GM19468 (cell line): ENCODE measurements around the gene PNCK.
"Not testable (repeated sequence)": the region's sequence is repeated elsewhere in the genome, so short reads cannot be mapped to it uniquely, and the experiment has no call there.

ENCODE experiments used
- ATAC-seq: cut with Tn5 transposase; IDR thresholded peaks from one replicate; pipeline ENCODE4 v1.9.1; 2021; ENCODE audit warnings: mild to moderate bottlenecking, moderate library complexity, moderate number of reproducible peaks; ENCODE audit not compliant: unreplicated experiment; ENCODE audit errors: extremely low read depth

Gene PNCK

DNA sequence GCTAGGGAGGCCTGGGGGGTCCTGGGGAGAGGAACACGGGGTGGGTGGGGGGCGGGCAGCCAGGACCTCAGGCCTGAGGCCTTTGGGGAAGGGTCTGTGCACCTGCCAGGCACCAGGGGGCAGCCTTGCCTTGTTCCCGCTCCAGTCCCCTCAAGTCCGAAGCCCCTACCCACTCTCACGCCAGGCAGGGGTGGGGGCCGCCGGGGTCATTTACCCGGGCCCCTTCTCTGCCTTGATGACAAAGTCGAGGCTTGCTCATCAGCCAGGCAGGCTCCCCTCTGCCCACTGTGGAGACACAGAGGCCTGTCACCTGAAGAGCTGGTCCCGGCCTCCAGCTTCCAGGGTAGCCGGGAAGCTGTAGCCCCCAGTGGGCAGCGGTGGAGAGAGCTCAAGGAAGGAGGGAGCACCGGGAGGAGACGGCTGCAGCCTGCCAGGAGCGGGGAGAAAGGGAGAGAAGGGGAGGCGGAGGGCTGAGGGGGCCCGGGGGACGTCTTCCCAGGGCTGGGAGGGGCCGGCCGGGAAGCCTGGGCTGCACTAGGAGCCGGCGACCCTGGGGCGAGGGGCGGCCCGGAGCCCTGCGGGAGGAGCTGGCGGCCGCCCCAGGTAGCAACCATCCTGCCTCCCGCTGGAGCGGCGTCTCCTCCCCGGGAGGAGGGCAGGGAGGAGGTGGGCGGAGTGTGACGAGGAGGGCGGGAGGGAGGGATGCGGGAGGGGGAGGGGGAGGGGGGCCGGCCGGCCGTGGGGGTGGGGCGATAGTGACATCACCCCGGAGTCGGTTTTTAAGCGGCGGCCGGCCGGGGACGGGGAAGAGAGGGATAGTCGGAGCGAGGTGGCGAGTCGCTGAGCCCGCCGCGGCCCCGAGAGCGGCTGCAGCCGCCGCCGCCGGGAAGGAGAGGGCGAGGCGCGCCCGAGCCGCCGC is 13.8 kb upstream of the PNCK start, which contains the start of gene SLC6A8:
Gene SLC6A8 (plus strand): TSS at position 806 of the 919 bp plus-strand sequence. CDS start 649 bp downstream, outside the sequence.
- no peak for ATAC-seq

DNA sequence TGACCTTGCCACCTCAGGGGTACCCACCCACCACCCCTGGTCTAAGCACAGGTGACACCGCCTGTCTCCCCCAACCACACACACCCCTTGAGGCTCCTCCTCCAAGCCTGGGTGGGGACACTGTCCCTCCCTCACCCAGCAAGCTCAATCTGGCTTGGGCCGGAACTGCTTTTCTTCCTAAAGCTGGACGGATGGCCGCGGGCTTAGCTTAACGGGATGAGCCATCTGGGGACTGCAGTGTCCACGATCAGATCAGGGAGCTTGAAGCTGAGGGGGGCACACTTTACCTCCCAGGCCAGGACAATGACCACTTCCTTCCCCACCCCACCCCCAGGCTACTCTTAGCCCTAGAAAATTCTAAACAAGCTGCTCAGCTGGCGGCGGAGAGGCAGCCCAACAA is 13.1 kb upstream of the PNCK start:
- ATAC-seq = no peak

DNA sequence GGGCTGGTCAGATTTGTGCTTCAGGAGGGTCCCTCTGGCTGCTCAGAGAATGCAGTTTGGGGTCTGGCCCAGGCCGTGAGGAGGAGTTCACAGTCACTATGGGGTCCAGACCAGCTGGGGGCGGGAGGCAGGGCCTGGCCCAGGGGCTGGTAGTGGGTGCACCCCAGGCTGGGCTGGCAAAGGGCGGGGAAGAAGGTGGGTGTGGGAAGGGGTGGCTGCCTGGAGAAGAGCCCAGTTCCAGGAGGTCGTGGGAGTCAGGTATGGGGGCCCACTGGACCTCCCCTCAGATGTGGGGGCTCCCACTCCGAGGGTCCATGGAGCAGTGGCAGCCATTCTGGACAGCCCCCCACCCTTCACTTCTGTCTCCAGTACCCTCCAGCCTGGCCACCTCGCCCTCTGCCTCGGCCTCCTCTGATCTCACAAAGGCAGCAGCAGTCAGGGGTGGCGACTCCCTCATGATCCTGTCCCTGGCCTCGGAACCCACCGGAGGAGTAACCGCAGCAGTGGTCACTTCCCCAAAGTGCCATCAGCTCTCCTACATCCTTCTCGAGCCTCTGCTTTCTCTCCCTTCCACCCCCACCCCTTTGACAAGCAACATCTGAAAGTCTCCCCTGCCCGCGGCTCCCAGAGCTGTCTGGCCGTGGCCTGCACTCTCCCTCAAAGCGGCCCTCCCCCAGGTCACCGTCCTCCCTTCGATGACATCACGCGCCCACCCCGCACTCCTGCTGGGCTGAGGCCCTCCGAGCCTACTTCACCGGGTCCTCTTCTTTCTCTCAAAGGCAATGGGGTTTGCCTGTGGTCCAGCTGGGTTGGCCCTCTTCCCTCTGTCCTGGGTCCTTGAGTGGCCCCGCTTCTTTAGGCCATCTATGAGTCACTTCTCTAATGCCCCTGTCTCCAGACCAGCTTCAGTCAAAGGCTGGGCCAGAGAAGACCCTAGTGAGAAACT is 12.4 kb upstream of the PNCK start:
- ATAC-seq = no peak

DNA sequence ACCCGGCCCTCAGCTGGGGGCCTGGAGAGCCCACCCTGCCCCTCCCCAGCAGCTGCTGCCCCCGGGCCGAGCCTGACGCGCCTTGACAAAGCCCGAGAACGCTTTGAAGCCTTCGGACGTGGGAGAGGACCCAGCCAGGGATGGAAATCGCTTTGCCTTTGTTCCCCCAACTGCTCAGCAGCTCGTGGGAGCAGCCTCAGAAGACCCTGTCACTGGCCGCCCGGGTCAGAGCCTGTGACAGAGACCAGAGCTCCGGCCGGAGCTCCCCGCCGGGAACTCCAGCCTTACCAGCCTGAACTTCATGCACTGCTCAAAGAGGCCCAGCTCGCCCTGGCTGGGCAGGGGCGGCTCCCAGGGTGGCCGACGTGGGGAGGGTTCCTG is 11.5 kb upstream of the PNCK start:
- no peak for ATAC-seq

DNA sequence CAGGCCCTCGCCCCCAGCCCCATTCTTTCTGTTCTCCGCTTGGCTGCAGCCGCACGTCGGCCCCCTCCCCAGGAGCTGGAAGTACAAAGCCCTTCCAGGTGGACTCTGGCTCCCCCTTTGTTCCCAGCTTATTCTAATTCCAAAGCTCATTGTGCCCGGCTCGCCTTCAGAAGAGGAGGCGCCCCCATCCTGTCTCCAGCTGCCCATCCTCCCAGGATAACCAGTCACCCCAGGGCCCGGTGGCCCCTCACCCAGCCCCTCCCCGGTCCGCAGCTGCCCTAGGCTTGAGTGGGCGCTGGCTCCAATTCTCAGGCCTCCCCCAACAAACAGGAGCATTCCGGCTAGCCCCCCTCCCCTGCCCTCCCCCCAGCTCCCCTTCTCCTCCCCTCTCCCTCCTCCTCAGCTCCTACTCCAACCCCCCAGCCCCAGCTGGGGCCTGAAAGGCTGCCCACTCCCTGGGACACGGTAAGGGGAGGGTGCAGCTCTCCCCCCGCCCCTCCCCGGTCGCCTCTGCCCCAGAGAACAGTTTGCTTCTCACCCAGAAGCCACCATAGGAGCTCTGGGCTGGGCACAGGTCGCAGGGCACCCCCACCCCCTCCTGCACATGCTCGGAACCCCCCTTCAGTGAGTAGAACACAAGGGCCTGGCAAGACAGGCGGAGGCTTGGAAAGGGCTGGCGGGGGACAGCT is 11.0 kb upstream of the PNCK start:
- no peak for ATAC-seq

DNA sequence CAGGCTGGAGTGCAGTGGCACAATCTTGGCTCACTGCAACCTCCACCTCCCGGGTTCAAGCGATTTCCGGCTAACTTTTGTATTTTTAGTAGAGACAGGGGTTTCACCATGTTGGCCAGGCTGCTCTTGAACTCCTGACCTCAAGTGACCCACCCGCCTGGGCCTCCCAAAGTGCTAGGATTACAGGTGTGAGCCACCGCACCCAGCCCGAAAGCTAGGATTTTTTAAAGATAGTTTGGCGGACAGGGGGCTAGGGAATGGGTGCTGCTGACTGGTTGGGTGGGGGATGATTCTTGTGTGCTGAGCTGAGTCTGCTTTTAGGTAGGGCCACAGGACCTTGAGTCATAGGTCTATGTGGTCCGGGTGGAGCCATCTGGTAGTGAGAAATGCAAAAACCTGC is 9.9 kb upstream of the PNCK start:
- ATAC-seq = not testable (repeated sequence)

DNA sequence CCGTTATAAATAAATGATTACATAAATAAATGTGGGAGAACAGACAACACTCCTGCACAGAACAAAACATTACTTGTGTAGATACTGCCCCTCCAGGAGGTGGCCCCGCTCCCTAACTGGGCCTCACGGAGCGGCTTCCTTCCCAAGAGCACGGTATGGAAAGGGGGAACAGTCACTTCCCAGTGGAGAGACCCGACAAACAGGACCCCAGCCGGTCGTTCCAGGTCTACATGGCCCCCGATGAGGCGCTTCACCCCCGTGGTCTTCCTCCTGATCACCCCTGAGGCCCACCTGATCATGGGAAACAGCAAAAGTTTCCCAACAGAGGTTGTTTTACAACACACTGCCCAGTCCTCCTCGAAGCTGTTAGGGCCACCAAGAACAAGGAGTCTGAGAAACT is 7.6 kb upstream of the PNCK start:
- no peak for ATAC-seq

DNA sequence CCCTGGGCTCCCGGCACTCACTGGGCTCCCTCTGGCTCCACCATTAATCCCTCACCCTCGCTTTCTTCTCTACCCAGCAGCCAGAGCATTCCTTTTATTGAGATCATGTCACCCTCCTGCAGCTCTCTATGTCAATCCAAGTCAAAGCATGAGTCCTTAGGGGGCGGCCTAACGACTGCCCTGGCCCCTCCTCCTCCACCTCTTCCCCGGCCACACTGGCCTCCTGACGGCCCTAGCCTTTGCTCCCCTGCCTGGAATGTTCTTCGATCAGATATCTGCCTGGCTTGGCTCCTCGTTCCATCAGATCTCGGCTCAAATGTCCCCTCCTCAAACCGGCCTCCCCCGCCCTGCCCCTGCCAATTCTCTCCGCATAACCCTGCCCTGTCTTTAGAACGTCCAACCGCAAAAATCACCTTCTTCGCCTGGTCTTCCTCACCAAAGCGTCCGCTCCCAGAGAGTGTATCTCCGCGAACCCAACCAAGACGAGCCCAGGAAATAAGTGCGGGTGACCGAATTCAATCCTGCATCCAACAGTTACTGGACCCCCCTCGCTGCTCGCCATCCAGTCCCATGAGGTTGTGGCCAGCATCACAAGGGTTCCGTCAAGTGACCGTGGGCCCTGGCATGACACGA is 722 bp upstream of the PNCK start:
- ATAC-seq = no peak

DNA sequence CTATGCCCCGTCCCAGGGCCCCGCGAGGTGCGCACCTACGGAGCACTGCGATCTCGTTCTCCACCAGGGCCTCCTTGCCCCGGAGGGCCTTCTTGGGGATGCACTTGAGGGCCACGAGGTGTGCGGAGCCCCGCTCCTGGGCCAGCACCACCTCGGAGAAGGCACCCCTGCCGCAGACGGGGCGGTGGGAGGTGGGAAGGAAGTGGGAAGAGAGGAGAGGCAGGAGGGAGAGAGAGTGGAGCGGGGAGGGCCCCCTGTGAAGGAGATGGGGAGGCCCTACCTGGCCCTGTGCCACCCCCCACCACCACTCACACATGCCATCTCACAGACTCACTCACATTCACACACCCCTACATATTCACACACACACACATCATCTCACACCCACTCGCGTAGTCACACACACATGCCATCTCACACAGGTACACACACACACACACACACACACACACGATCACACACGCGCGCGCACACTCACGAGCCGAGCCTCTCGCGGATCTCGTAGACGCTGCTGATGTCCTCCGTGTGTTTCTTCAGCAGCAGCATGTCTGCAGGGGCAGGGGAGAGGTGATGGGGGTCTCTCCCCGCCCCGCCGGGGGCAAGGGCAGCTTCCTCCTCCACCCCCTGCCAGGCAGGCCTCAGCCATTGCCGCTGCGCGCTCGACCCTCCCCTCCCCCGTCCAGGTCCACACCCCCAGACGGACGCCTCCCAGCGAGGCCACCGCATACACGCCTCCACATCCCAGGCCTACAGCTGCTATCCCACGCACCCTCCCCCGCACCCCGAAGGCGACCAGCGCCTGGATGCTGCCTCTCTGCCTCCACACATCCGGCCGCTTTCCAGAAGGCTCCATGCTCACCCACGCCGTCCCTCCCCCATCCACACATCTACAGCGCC is 834 bp downstream of the PNCK start:
- ATAC-seq = no peak

DNA sequence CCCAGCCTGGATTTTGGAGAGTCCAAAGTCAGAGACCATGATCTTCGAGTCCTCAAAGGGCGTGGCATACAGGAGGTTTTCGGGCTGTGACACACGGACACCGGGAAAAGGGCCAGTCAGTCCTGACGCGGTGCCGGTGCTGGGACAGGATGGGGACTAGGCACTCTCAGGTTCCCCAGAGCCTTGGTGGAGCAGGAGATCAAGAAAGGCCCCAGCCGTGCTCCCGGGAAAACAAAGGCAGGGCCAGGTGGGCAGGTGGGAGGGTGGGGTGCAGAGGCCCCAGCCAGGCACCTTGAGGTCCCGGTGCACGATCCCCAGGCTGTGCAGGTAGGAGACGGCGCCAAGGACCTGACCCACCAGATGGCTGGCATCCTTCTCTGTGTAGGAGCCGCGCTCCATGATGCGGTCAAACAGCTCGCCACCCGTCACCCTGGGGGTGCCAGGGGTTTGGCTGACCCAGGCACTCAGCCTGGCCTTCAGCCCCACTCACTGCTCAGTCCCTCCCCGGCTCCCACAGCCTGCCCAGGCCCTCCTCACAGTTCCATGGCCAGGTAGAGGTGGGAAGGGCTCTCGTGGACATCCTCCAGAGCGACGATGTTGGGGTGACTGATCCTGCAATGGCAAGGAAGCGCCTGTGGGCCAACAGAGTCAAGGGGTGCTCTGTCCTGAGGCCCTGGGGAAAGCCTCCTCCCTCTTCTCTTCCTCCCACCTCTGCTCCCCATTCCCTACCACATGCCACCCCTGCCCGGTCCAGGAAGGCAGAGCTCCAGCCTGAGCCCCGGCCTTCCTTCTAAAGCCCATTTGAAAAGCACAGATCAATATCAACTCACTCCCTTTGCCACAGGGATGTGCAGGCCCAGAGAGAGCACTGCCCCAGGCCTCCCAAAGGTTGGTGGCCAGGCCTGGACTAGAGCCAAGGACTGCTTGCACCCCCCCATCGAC is 1.8 kb downstream of the PNCK start:
- no peak for ATAC-seq

DNA sequence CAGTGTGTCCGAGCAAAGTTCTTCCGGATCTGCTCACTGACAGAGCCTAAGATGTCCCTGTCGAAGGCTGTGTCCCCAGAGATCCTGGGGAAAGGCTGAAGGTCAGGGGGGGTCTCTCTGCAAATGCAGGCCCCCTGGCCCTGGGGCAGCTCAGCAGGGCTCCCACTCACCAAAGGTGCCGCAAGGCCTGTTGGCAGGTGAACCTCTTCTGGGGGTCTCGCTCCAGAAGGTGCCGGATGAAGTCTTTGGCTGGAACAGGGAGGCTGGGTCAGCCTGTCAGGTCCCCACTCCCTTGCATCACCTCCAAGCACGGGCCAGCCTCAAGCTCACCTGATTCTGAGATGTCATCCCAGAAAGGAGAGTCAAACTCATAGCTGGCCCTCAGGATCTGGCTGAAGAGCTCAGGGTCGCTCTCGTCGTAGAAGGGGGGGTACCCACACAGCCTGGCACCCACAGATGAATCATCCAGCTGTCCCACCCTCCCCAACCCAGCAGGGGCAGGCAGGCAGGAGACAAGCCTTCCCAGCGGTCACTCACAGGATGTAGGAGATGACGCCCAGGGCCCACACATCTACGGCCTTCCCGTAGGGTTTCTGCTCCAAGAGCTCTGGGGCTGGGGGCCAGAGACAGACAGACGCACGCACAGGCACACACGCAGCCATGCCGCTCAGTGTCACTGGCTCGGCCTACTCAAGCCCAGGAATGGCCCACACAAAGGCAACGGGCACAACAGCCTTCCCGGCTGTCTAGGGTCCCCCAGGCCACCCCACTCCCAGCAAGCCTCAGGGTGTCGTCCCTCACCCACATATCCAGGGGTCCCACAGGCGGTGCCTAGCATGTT is 2.6 kb downstream of the PNCK start:
- ATAC-seq = no peak

DNA sequence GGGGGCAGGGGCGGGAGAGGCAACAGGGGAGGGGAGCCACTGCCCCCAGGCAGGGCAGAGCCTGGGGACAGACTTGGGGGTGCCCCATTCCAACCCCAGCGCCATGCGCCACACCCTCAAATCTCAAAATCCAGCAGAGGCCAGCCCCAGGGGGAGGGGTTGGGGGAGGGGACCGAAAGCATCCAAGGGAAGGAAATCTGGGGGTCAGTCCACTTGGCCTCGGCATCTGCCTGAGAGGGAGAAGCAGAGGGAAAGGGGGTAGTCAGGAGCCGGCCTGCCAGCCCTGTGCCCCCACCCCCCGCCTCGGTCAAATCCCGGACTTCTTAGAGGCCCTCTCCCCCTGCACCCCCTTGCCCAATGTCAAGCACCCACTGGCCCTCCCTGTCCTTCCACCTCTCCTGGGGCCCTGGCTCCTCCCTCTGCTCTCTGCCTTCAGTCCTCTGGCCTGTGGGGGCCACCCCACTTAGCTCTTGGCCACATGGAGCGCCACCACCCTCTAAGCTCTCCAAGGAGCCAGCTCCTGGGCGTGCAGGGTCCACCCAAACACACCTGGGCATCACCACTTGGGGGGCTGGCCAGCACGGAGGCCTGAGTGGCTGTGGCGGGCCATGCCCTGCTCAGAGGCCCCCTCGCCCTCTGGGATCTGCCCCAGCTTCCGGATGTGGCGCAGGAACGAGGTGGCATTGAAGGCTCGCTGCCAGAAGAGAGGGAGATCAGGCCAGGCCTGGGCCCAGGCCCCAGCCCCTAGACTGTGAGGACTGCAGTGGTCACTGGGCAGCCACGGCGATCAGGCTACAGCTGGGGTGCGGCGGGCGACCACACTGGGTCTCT is 3.5 kb downstream of the PNCK start:
- ATAC-seq = no peak

DNA sequence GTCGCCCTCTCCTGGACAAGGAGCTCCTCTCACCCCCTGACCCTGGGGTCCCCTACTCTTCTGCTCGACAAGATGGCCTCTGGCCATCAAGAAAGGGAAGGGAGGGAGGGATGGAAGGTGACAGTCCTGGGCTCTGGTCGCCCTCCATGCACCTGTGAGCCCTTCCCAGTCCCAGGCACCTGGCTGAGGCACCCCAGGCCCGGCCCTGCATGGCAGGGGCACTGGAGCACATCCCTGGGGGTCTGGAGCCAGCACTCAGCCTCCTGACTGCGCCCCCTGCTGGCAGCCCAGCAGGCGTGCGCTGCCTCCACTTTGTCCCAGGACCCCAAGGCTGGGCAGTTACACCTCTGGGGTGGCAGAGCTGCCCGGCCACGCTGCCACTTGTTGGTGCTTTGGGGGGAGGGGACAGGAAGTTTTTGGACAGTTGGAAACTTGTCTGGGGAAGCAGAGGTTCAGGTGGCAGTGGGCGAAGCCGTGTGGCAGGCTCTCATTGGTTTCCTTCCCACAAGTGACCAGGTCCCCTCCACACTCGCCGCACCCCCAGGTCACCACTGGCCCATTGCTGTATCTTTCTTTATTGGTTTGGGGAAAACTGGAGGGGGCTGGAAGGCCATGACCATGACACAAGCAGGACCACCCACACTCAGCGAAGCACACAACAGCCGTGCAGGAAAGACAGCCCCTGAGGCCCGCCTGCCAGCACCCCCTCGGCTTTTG is 4.3 kb downstream of the PNCK start:
- ATAC-seq = no peak

DNA sequence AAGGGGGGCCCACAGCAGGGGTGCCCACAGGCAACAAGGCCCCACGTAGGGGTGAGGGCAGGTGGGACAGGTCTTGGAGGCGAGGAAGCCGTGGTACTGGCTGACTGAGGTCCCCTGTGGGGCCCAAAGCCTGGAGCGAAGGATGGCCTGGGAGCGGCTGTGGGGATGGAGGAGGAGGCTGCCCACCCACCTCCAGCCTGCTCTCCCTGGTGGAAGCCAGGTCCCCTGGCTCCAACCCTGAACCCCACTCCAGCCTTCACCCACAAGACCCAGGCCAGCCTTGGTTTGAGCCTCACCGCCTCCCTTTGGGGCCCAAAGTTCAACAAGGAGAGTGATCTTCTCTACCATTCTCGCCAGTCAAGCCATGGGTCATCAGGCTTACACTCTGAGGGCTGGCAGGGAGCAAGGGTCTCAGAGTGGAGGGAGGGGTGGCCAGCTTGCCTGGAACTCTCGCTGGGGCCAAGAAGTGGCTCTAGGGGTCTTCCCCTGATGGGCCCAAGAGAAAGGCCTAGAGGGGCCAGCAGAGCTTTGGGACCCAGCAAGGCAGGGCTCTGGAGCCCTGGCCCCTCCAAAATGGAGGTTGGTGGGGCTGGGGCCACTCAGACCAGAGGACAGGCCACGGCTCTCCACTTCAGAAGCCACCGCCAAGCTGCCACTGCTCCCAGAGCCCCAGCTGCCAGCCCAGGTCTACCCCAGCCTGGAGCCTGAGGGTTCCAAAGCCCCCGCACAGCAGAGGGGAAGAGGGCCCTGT is 5.0 kb downstream of the PNCK start:
- no peak for ATAC-seq

DNA sequence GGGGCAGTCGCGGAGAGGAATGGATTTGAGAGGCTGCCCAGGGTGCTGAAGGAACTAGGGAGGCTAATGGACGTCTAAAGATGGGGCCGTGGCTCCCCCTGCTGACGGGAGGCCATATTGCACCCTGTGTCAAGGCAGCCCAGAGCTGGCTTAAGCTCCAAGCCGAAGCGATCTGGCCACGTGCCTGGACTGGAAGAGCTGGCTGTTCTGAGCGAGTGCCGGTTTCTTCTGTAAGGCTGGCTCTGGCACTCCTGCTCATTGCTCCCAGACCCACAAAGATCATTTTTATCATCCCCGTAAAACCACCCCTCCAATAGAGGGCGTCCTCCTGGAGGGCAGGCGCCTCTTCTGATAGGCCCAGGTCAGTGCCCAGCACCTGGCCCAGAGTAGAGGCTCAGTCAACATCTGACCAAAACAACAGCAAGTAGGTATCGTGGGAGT is 5.6 kb downstream of the PNCK start:
- no peak for ATAC-seq
